Neural progenitor cell (in vitro differentiated cells): ENCODE results near the gene PEX11G.

Experiments
- EZH2 ChIP-seq: fragments of 200-600 bp; sonication (generic); IDR thresholded peaks from 2 replicates; pipeline ENCODE4 v1.6.1; 2017; ENCODE audit warnings: antibody characterized with exemption, mild to moderate bottlenecking, moderate library complexity
- TF ChIP-seq, protein P1 (sequence below): fragments of 200-600 bp; sonication (generic); IDR thresholded peaks from 2 replicates; pipeline ENCODE4 v1.5.1; 2017; ENCODE audit warnings: antibody characterized with exemption, mild to moderate bottlenecking

GRCh38 chr19:7512400-7512851 is 23.6 kb upstream of the PEX11G start:
- TF ChIP-seq, protein P1, sequence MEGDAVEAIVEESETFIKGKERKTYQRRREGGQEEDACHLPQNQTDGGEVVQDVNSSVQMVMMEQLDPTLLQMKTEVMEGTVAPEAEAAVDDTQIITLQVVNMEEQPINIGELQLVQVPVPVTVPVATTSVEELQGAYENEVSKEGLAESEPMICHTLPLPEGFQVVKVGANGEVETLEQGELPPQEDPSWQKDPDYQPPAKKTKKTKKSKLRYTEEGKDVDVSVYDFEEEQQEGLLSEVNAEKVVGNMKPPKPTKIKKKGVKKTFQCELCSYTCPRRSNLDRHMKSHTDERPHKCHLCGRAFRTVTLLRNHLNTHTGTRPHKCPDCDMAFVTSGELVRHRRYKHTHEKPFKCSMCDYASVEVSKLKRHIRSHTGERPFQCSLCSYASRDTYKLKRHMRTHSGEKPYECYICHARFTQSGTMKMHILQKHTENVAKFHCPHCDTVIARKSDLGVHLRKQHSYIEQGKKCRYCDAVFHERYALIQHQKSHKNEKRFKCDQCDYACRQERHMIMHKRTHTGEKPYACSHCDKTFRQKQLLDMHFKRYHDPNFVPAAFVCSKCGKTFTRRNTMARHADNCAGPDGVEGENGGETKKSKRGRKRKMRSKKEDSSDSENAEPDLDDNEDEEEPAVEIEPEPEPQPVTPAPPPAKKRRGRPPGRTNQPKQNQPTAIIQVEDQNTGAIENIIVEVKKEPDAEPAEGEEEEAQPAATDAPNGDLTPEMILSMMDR = no peak
- TF ChIP-seq EZH2 = no peak
